Gastroesophageal sphincter (tissue), 4 donors: ENCODE data around the gene RASGEF1C. TPM values are rescaled to one million over a fixed set of nuclear protein-coding genes. Genes with fewer than 3 reads are reported as not detected.

Experiments used
- ATAC-seq: fragments of 150-250 bp; one replicate; pipeline ENCODE4 v1.9.1; 2016; ENCODE audit warnings: mild to moderate bottlenecking, moderate library complexity
- H3K27ac ChIP-seq, 4 donors: fragments of 200-600 bp; sonication (generic) in 3 of 4; 1 replicate in 3 of 4; 2 replicates in 1 of 4; pipeline ENCODE4 v1.5.1; 2016 to 2019
- H3K27me3 ChIP-seq: fragments of 200-600 bp; sonication (generic); one replicate; pipeline ENCODE4 v1.5.1; 2019
- H3K36me3 ChIP-seq, 2 donors: fragments of 200-600 bp; sonication (generic); one replicate each; pipeline ENCODE4 v1.5.1; 2019; ENCODE audit warnings: control low read depth in 1 of 2
- H3K4me1 ChIP-seq, 3 donors: fragments of 200-600 bp; sonication (generic); 1 replicate in 2 of 3; 2 replicates in 1 of 3; pipeline ENCODE4 v1.5.1; 2016 to 2019; ENCODE audit warnings: control low read depth in 2 of 3
- H3K4me3 ChIP-seq, 2 donors: fragments of 200-600 bp; sonication (generic); one replicate each; pipeline ENCODE4 v1.5.1; 2019; ENCODE audit warnings: mild to moderate bottlenecking in 1 of 2, moderate library complexity in 1 of 2
- H3K9me3 ChIP-seq, 3 donors: fragments of 200-600 bp; sonication (generic); one replicate each; pipeline ENCODE4 v1.5.1; 2017 to 2019; ENCODE audit warnings: control low read depth in 2 of 3
- EP300 ChIP-seq: sonication (generic); formaldehyde crosslinking; IDR thresholded peaks from one replicate; pipeline ENCODE4 v1.6.1; 2017; ENCODE audit warnings: antibody characterized with exemption, mild to moderate bottlenecking
- POLR2A ChIP-seq, 2 donors: fragments of 450-650 bp; IDR thresholded peaks; one replicate each; pipeline ENCODE4 v1.6.1; 2017; ENCODE audit warnings: antibody characterized with exemption in 2 of 2, mild to moderate bottlenecking in 2 of 2, moderate library complexity in 1 of 2
- POLR2AphosphoS5 ChIP-seq: sonication (generic); formaldehyde crosslinking; IDR thresholded peaks from one replicate; pipeline ENCODE4 v1.6.1; 2017; ENCODE audit warnings: antibody characterized with exemption
- WGBS, 2 donors: methylation state at CpG; one replicate each; pipeline ENCODE4 v1.1.5; 2018; ENCODE audit warnings: low coverage in 1 of 2; 5-methylcytosine and 5-hydroxymethylcytosine counted together
- total RNA-seq, 4 donors: library from RNA; depleted of rRNA; stranded (reverse); fragments of >200 nt; gene quantifications; one replicate each; pipeline ENCODE4 v1.1.0, GENCODE V29; 2016
- TF ChIP-seq, protein P1 (sequence below), 4 experiments: fragments of 200-600 bp in 2 of 4; fragments of 450-650 bp in 2 of 4; sonication (generic) in 1 of 4; IDR thresholded peaks; one replicate each; pipeline ENCODE4 v1.5.1; 2017 to 2019; ENCODE audit warnings: antibody characterized with exemption in 4 of 4, mild to moderate bottlenecking in 2 of 4, moderate library complexity in 2 of 4

RASGEF1C gene
- total RNA-seq, 4 donors from 2014 or later, result 0.81 to 8.4 (median 2.0) TPM

DNA sequence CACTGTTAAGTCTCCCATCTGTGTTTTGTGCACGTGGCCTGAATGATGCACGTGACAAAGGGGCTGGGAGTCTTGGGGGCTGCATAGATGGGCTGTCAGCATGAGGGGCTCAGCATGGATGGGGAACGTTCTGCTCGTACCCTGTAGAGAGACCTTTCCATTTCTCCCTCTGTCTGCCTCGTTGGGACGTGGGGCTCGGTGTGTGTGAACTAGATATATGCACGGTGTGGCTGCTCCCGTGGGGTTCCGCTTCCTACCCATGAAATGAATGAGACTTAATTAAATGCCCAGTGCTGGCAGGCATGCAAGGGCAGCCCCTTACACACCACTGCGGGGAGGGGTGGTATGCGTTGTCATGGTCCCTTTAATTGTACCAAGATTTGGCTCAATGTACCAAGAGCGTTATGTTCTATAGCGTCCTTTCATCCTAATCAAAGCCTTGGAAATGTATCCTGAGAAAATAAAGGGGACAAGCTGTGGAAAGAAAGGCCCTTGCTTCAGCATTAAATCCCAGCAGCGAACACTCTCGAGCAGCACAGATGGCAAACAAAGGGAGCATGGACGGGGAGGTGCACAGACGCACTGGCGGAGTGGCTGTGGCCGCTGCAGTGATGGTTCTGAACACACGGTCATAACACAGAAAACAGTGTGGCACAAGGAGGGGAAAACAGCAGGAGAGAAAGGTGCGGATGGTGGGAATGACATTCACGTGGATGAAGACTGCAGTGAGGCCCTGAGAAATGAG lies 66.8 kb downstream of the RASGEF1C start:
- Histone ChIP-seq H3K4me3 (no peak overlapping the region), H3K9me3 (peaks cover 0 to 21% (median 0%) of the 10 kb centered on the region in 3 donors), H3K27ac (no peak overlapping the region), H3K36me3 (no peaks in the 10 kb centered on the region), H3K4me1 (no peaks in the 10 kb centered on the region), H3K27me3 (peaks cover 60% of the 10 kb centered on the region)
- 71 to 72% methylated on average over 11 to 14 of the region's 23 CpGs for WGBS, 2 donors
- no peak for TF ChIP-seq POLR2AphosphoS5
- TF ChIP-seq EP300, result no peak
- TF ChIP-seq, protein P1, sequence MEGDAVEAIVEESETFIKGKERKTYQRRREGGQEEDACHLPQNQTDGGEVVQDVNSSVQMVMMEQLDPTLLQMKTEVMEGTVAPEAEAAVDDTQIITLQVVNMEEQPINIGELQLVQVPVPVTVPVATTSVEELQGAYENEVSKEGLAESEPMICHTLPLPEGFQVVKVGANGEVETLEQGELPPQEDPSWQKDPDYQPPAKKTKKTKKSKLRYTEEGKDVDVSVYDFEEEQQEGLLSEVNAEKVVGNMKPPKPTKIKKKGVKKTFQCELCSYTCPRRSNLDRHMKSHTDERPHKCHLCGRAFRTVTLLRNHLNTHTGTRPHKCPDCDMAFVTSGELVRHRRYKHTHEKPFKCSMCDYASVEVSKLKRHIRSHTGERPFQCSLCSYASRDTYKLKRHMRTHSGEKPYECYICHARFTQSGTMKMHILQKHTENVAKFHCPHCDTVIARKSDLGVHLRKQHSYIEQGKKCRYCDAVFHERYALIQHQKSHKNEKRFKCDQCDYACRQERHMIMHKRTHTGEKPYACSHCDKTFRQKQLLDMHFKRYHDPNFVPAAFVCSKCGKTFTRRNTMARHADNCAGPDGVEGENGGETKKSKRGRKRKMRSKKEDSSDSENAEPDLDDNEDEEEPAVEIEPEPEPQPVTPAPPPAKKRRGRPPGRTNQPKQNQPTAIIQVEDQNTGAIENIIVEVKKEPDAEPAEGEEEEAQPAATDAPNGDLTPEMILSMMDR (IDR thresholded peaks at IDR 0.05), result no peak
- TF ChIP-seq POLR2A (IDR thresholded peaks at IDR 0.05), result no peak
- ATAC-seq, result no peak

DNA sequence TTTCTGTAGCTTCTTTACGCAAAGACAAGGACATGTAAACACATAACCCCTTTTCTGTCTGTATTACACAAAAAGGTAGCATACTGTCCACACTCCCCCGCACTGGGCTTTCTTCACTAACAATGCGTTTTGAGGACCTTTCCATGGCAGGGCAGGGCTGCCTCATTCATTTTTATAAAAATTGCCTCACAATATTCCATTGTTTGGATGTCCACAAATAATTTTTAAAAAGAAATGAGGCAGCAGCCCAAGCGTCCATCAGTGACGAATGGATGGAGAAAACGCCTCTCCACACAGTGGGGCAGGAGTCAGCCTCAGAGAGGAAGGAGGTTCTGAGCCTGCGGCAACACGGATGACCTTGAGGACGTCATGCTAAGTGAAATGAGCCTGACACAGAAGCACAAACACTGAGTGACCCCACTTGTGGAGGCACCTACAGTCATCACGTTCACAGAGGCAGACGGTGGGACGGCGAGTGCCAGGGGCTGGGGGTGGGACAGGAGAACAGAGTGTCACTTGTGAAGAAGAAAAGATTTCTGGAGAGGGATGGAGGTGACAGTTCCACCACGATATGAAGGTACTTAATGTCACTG lies 67.8 kb downstream of the RASGEF1C start:
- H3K4me3 ChIP-seq, result no peak overlapping the region
- 31 to 57% methylated on average over 8 to 14 of the region's 14 CpGs for WGBS, 2 donors
- no peak for TF ChIP-seq EP300
- no peak for TF ChIP-seq POLR2AphosphoS5
- TF ChIP-seq, protein P1 (IDR thresholded peaks at IDR 0.05), result no peak
- no peak for TF ChIP-seq POLR2A (IDR thresholded peaks at IDR 0.05)
- no peak for ATAC-seq
- H3K4me1 ChIP-seq, result no peaks in the 10 kb centered on the region
- no peak overlapping the region for H3K27ac ChIP-seq
- H3K27me3 ChIP-seq, result peaks cover 70% of the 10 kb centered on the region
- peaks cover 0 to 11% (median 0%) of the 10 kb centered on the region in 3 donors for H3K9me3 ChIP-seq
- H3K36me3 ChIP-seq, result no peaks in the 10 kb centered on the region

DNA sequence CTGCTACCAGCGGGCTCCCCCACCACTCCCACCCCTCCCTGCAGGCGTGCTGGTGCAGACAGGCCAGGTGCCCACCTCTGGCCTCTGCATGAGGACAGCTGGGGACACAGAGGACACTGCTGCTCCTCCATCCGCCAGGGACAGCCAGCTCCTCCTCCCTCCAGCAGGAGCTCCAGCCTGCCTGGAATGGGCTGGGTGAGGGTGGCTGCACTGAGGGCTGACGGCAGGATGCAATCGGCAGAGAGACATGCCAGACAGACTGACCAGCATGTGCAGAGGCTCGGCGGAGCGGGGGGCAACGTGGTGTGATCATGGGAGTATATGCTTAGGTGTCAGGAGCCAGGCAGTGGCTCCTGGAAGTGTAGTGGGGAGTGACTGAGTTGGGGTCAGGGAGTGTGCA lies 68.4 kb downstream of the RASGEF1C start:
- H3K4me1 ChIP-seq, result no peaks in the 10 kb centered on the region
- ATAC-seq, result no peak
- no peaks in the 10 kb centered on the region for H3K36me3 ChIP-seq
- H3K4me3 ChIP-seq, result no peak overlapping the region
- 33 to 45% methylated on average over 3 to 5 of the region's 9 CpGs for WGBS, 2 donors
- H3K9me3 ChIP-seq, result peaks cover 0 to 5% (median 0%) of the 10 kb centered on the region in 3 donors
- TF ChIP-seq, protein P1 (IDR thresholded peaks at IDR 0.05), result no peak
- TF ChIP-seq EP300, result no peak
- TF ChIP-seq POLR2AphosphoS5, result no peak
- no peak for TF ChIP-seq POLR2A (IDR thresholded peaks at IDR 0.05)
- peaks cover 73% of the 10 kb centered on the region for H3K27me3 ChIP-seq
- H3K27ac ChIP-seq, result no peak overlapping the region

DNA sequence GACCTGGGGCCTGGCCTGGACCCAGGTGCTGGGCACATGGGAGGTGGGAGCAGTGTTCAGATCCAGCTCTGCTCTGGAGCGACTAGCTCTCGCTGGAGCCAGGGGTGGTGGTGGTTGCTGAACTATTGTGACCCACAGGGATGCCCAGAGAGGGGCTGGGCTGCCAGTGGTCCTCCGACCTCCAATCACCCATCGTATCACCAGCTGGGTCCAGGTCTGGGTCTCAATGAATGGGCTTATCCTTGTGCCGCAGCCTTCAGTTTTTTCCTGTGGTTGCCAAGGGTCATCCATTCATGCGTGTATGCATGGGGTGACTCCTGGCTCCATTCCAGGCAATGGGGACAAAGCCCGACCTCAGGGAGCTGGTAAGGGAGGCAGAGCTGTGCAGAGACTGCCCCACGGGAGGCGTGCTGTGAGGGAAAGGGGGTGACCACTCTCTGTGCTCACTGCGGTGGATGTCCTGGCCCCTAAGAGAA lies 68.9 kb downstream of the RASGEF1C start:
- ATAC-seq, result no peak
- 58% methylated on average over 4 of the region's 10 CpGs; no CpG with 5 or more reads in 1 of the 2 donors for WGBS, 2 donors
- no peak overlapping the region for H3K27ac ChIP-seq

DNA sequence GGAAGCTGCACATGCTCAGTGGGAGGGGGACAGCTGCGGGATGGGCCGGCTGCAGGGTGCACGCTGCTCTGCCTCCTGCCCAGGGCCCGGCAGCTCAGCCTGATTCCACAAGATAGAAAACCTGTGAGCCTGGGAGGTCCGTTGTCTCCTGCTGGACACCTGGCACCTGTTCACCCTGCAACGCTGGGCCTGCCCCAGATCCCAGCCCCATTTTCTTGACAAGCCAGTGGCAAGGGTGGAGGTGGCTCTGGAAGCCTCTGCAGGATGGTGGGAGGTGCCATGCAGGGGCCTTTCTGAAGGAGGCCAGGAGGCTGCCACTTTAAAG lies 69.3 kb downstream of the RASGEF1C start:
- no peak for ATAC-seq
- Histone ChIP-seq H3K9me3 (no peaks in the 10 kb centered on the region), H3K4me1 (no peaks in the 10 kb centered on the region), H3K27me3 (peaks cover 80% of the 10 kb centered on the region), H3K27ac (no peak overlapping the region), H3K4me3 (no peak overlapping the region), H3K36me3 (no peaks in the 10 kb centered on the region)
- no CpG with 5 or more reads among the region's 6 CpGs for WGBS, 2 donors
- TF ChIP-seq, protein P1 (IDR thresholded peaks at IDR 0.05), result no peak
- TF ChIP-seq POLR2A (IDR thresholded peaks at IDR 0.05) (no peak), POLR2AphosphoS5 (no peak), EP300 (no peak)

More for the DNA sequence above, 68.9 kb downstream of the RASGEF1C start:
- H3K27me3 ChIP-seq, result peaks cover 78% of the 10 kb centered on the region
- H3K4me1 ChIP-seq, result no peaks in the 10 kb centered on the region
- no peak overlapping the region for H3K4me3 ChIP-seq
- peaks cover 0 to under 1% (median 0%) of the 10 kb centered on the region in 3 donors for H3K9me3 ChIP-seq
- no peaks in the 10 kb centered on the region for H3K36me3 ChIP-seq
- no peak for TF ChIP-seq POLR2A (IDR thresholded peaks at IDR 0.05)
